RKO (cell line): ENCODE results near the gene ALDH1A3.
"Not testable (repeated sequence)": the region's sequence is repeated elsewhere in the genome, so short reads cannot be mapped to it uniquely, and the experiment has no call there.

Source experiments
- DNase-seq: peaks from one replicate; pipeline ENCODE4 v3.0.0-alpha.2; 2016; ENCODE audit warnings: low spot score

Gene ALDH1A3

GRCh38 chr15:100879464-100880138, at the start of gene ALDH1A3:
ALDH1A3 (plus strand) TSS chr15:100879831; CDS start chr15:100879908, 77 bp downstream.
- DNase-seq, result no peak

- DNase-seq, result no peak
Measured at GRCh38 chr15:100831467-100831866, 48.2 kb upstream of the ALDH1A3 start.

DNA sequence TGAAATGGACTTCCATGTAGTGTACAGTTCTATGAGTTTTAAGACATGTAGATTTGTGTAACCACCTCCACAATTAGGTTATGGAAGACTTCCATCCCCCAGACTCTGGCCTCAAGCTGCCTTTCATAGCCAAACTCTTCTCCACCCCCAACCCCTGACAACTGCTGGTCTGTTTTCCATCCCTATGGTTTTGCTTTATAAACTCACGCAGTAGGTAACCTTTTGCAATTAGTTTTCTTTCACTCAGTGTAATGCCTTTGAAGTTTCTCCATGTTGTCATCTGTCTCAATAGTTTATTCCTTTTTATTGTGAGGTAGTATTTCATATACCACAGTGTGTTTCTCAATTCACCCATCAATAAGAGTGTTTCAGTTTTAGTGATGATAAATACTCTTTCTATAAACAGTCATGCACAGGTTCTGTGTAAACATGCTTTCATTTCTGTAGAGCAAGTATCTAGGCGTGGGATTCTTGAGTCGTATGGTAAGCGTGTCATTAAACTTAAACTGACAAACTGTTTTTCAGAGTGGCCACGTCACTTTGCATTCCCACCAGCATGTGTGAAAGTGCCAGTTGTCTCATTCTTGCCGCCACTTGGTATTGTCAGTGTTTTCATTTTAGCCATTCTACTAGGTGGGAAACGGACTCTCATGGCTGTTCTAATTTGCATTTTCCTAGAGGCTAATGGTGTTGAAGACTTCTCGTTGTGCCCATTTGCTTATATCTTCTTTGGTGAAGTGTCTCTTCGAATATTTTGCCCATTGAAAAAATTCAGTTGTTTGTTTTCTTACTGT, 47.3 kb upstream of the ALDH1A3 start:
- DNase-seq, result no peak

DNA sequence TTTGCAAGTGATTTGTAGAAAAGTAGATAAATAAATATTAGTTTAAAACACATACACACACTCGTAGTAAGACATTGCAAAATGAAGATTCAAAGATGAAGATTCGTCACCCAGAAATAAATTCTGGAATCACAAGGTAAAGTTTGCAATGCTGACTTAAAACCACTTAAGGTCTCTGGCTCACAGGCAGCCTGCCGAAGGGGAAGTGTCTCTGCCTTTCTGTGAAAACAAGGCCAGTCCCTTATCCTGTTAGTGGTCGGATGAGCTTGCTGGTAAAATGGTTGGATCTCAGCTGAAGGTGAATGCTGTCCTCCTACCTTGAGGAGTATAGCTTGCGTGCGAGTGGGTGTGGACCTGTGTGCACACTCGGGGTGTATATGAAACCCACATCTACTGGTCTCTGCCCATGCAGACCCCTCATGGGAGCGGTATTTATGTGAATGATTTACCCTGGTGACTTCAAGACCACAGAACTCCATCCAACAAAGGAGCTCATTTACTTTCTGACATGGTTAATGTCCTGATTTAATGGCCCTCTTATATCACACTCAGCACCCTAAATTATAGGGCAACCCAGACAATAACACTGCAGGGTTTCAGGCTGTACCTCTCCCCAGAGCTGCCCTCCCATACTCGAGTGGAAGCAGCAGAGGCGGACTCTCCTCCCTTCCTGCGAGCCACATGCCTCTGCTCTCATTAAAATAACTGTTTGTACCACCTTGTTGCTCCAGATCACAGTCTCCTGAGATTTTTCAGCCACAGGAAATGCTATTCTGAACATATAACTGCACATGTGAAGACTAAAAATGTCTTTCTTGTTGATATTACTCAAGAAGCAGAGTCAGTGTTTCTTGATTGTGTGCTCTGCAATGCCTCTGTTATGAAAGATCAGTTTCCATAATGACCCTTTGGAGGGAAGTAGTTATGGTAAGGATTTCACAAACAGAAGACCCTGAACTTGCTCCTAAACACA, 45.9 kb upstream of the ALDH1A3 start:
- no peak for DNase-seq

DNA sequence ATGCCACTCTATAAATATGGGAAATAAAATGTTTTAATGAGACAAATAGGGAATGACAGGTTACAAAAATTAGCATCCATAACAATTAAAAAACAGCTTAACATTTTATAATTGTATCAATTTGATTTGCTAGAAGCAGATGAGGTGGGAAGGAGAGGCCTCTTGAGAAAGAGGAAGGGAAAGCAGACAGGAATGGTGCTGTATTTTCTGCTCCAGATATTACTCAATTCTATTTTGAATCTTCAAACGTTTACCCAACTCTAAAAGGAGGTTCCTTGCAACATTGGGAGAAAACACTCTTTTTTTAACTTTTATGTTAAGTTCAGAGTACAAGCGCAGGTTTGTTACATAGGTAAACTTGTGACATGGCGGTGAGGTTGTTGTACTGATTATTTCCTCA, 44.9 kb upstream of the ALDH1A3 start:
- DNase-seq, result no peak

- no peak for DNase-seq
Measured at GRCh38 chr15:100835636-100836035, 44.0 kb upstream of the ALDH1A3 start.

GRCh38 chr15:100836501-100836900, 43.1 kb upstream of the ALDH1A3 start:
- no peak for DNase-seq

GRCh38 chr15:100841426-100841825, 38.2 kb upstream of the ALDH1A3 start:
- DNase-seq, result no peak

- no peak for DNase-seq
Measured at GRCh38 chr15:100842756-100843730, 36.6 kb upstream of the ALDH1A3 start.

GRCh38 chr15:100844167-100844566, 35.5 kb upstream of the ALDH1A3 start:
- DNase-seq, result no peak

GRCh38 chr15:100844778-100845177, 34.9 kb upstream of the ALDH1A3 start:
- no peak for DNase-seq

GRCh38 chr15:100847194-100847593, 32.4 kb upstream of the ALDH1A3 start:
- DNase-seq, result no peak

DNA sequence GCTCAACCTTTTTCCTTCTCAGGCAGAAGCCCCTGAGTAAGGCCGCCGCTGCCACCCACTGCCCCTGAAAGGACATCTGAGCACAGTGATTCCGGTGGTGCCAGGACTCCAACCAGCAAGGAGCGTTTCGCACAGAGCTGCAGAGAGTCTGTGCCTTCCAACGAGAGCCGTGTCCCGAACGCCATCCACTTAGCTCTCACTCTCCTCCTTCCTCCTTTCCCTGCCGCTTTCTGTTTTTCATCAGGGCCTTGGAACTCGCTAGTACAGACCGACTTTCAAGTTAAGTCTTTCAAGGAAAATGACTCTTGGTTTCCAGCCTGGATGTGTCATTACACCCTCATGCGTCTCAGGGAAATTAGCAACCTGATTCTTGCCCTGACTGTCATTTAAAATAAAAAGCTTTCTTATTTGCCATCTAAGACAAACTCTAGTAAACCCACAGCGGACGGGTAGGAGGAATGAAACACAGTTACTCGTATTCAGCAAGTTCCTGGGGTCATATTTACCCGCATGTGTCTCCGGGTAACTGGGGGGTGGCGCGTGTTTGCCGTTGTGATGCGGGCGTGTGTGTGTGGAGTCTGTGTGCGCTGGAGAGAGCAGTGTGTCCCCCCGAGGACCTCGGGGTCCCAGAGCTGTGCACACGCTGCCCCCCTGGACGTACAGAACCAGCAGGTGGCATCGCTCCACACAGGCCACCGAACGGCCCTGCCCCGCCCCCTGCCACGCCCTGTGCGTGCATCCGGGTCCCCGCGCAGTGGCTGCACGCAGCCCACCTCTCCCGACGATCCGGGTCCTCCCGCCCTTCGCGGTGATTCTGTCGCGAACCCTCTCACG, 30.4 kb upstream of the ALDH1A3 start:
- DNase-seq, result no peak

- no peak for DNase-seq
Measured at GRCh38 chr15:100849855-100850218, 29.8 kb upstream of the ALDH1A3 start.

DNA sequence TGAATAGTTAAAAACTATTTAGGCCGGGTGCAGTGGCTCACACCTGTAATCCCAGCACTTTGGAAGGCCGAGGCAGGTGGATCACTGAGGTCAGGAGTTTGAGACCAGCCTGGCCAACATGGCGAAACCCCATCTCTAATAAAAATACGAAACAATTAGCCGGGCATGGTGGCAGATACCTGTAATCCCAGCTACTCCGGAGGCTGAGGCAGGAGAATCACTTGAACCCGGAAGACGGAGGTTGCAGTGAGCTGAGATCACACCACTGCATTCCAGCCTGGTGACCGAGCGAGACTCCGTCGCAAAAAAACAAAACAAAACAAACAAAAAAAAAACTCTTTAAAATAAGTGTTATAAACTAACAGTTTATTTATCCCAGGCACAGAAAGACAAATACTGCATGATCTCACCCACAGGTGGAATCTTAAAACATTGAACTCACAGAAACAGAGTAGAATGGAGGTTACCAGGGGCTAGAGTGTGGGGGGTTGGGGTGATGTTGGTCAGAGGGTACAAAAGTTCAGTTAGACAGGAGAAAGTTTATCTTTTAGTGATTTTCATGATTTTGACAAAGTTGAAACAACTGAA, 28.1 kb upstream of the ALDH1A3 start:
- DNase-seq, result not testable (repeated sequence)

DNA sequence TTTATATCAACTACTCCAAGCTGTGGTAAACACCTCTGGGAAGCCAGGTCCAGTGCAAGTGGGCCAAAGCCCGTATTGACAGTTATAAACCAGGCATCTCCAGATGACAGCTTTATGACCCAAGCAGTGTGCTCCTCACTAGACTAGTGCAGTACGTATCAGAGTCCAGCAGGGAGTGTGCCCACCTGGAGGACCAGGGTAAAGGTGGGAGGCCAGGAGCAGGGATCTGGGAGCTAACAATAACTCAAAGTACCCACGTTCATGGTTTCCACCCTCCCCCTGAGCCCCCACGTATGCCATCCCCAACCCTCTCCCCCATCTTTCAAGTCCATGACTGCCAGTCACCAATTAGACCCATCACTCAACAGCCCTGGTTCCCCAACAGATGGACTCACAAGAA, 27.0 kb upstream of the ALDH1A3 start:
- no peak for DNase-seq

GRCh38 chr15:100853676-100854440, 25.8 kb upstream of the ALDH1A3 start:
- no peak for DNase-seq

DNA sequence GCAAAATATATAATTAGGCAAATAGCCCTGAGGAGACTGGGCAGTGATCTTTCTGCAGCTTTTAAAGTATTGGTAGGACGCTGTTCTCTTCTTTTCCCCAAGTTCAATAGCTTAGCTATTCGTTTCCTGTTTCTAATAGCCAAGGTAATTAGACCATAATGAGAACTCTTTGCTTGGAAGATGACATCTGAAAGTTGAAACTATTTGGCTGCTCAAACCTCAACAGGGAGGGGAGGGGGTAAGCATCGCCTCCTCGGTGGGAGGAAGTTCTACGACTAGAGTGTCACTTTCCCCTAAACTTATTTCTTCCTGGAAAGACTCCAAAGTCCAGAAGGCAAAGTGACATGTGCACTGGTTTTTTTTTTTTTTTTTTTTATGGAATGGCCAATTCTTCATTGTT, 22.8 kb upstream of the ALDH1A3 start:
- DNase-seq, result no peak

- DNase-seq, result no peak
Measured at GRCh38 chr15:100858294-100858693, 21.3 kb upstream of the ALDH1A3 start.
